H9 (cell line): Measurements from ENCODE around the gene PCSK2. TPM values are rescaled to one million over a fixed set of nuclear protein-coding genes. Genes with fewer than 3 reads are reported as not detected.

Experiments used
- DNase-seq: peaks from one replicate; pipeline ENCODE4 v3.0.0-alpha.2; 2017
- H2AFZ ChIP-seq: one replicate; pipeline ENCODE4 v1.6.1; 2013; ENCODE audit warnings: mild to moderate bottlenecking, low read length, control low read depth, moderate library complexity
- H2AK5ac ChIP-seq: 2 replicates; pipeline ENCODE4 v1.6.1; 2013; ENCODE audit warnings: low read length, control low read depth, mixed read lengths; ENCODE audit not compliant: insufficient read length
- H2BK120ac ChIP-seq: one replicate; pipeline ENCODE4 v1.6.1; 2013; ENCODE audit warnings: low read depth, mild to moderate bottlenecking, low read length, control low read depth, inconsistent platforms; ENCODE audit not compliant: poor library complexity, severe bottlenecking
- H2BK12ac ChIP-seq: 2 replicates; pipeline ENCODE4 v1.6.1; 2013; ENCODE audit warnings: low read length, control low read depth, mixed read lengths, low read depth; ENCODE audit not compliant: insufficient read length
- H2BK15ac ChIP-seq: 2 replicates; pipeline ENCODE4 v1.6.1; 2013; ENCODE audit warnings: low read depth, low read length, control low read depth
- H2BK20ac ChIP-seq: one replicate; pipeline ENCODE4 v1.6.1; 2013; ENCODE audit warnings: low read depth, mild to moderate bottlenecking, low read length, control low read depth, inconsistent platforms; ENCODE audit not compliant: poor library complexity, severe bottlenecking
- H2BK5ac ChIP-seq: 2 replicates; pipeline ENCODE4 v1.6.1; 2013; ENCODE audit warnings: low read length, control low read depth, mixed read lengths; ENCODE audit not compliant: insufficient read length
- H3K14ac ChIP-seq: 2 replicates; pipeline ENCODE4 v1.6.1; 2013; ENCODE audit warnings: low read length, control low read depth; ENCODE audit not compliant: insufficient read depth
- H3K18ac ChIP-seq: 2 replicates; pipeline ENCODE4 v1.6.1; 2013; ENCODE audit warnings: low read depth, mild to moderate bottlenecking, mixed read lengths, low read length, control low read depth; ENCODE audit not compliant: insufficient read length
- H3K23ac ChIP-seq: 2 replicates; pipeline ENCODE4 v1.6.1; 2013; ENCODE audit warnings: low read length, control low read depth, mixed read lengths, low read depth; ENCODE audit not compliant: insufficient read length
- H3K23me2 ChIP-seq: 2 replicates; pipeline ENCODE4 v1.6.1; 2013; ENCODE audit warnings: low read depth, mild to moderate bottlenecking, mixed read lengths, low read length, control low read depth; ENCODE audit not compliant: insufficient read length, poor library complexity, severe bottlenecking
- H3K27ac ChIP-seq: 2 replicates; pipeline ENCODE4 v1.5.1; 2013; ENCODE audit warnings: low read length, control low read depth, mixed read lengths, low read depth; ENCODE audit not compliant: insufficient read length
- H3K27me3 ChIP-seq: 2 replicates; pipeline ENCODE4 v1.6.1; 2013; ENCODE audit warnings: low read length, control low read depth, inconsistent platforms; ENCODE audit not compliant: insufficient read depth
- H3K4ac ChIP-seq: 2 replicates; pipeline ENCODE4 v1.6.1; 2013; ENCODE audit warnings: low read depth, mild to moderate bottlenecking, control low read depth, inconsistent platforms, low read length, moderate library complexity
- H3K4me1 ChIP-seq: 2 replicates; pipeline ENCODE4 v1.6.1; 2013; ENCODE audit warnings: low read length, control low read depth, inconsistent platforms; ENCODE audit not compliant: insufficient read depth
- H3K4me2 ChIP-seq: 2 replicates; pipeline ENCODE4 v1.6.1; 2013; ENCODE audit warnings: low read length, control low read depth, mixed read lengths; ENCODE audit not compliant: insufficient read length, insufficient read depth
- H3K56ac ChIP-seq: 2 replicates; pipeline ENCODE4 v1.6.1; 2013; ENCODE audit warnings: low read depth, mild to moderate bottlenecking, mixed read lengths, low read length, control low read depth; ENCODE audit not compliant: insufficient read length
- H3K79me1 ChIP-seq: 2 replicates; pipeline ENCODE4 v1.6.1; 2013; ENCODE audit warnings: low read depth, mild to moderate bottlenecking, moderate library complexity, low read length, control low read depth, inconsistent platforms; ENCODE audit not compliant: insufficient read depth, poor library complexity, severe bottlenecking
- H3K79me2 ChIP-seq: 2 replicates; pipeline ENCODE4 v1.6.1; 2013; ENCODE audit warnings: low read length, control low read depth, inconsistent platforms; ENCODE audit not compliant: insufficient read depth
- H3K9ac ChIP-seq: 2 replicates; pipeline ENCODE4 v1.6.1; 2013; ENCODE audit warnings: low read length, control low read depth, mixed read lengths; ENCODE audit not compliant: insufficient read length; ENCODE audit errors: extremely low read depth
- H3K9me3 ChIP-seq: one replicate; pipeline ENCODE4 v1.6.1; 2013; ENCODE audit warnings: low read depth, low read length, inconsistent platforms; ENCODE audit not compliant: control insufficient read depth
- H3T11ph ChIP-seq: one replicate; pipeline ENCODE4 v1.6.1; 2013; ENCODE audit warnings: mild to moderate bottlenecking, low read length, control low read depth, inconsistent platforms
- H4K20me1 ChIP-seq: one replicate; pipeline ENCODE4 v1.6.1; 2013; ENCODE audit not compliant: control insufficient read depth, insufficient read length, insufficient read depth
- H4K5ac ChIP-seq: 2 replicates; pipeline ENCODE4 v1.6.1; 2013; ENCODE audit warnings: low read depth, mild to moderate bottlenecking, mixed read lengths, low read length, control low read depth; ENCODE audit not compliant: insufficient read length
- H4K8ac ChIP-seq: replicated peaks from 2 replicates; pipeline ENCODE4 v1.6.1; 2013; ENCODE audit warnings: low read length, control low read depth, mixed read lengths, low read depth; ENCODE audit not compliant: insufficient read length
- H4K91ac ChIP-seq: 2 replicates; pipeline ENCODE4 v1.6.1; 2013; ENCODE audit warnings: low read depth, mild to moderate bottlenecking, moderate library complexity, mixed read lengths, low read length, control low read depth; ENCODE audit not compliant: insufficient read length
- H3K27ac Mint-ChIP-seq, 3 experiments: 2 replicates in 2 of 3; 3 replicates in 1 of 3; pipeline ENCODE4 v1.8.0; 2020 to 2021; ENCODE audit warnings: mixed read lengths in 3 of 3, mild to moderate bottlenecking in 1 of 3, moderate library complexity in 1 of 3
- H3K27me3 Mint-ChIP-seq: 2 replicates; pipeline ENCODE4 v1.8.0; 2021; ENCODE audit warnings: low read depth, mild to moderate bottlenecking, moderate library complexity, mixed read lengths
- H3K36me3 Mint-ChIP-seq, 3 experiments: 2 replicates in 2 of 3; 3 replicates in 1 of 3; pipeline ENCODE4 v1.8.0; 2020 to 2021; ENCODE audit warnings: low read depth in 3 of 3, mixed read lengths in 3 of 3; ENCODE audit not compliant: insufficient read depth in 1 of 3
- H3K4me1 Mint-ChIP-seq, 2 experiments: 2 replicates each; pipeline ENCODE4 v1.8.0; 2020; ENCODE audit warnings: mixed read lengths in 2 of 2
- H3K4me3 Mint-ChIP-seq, 2 experiments: 2 replicates in 1 of 2; 3 replicates in 1 of 2; pipeline ENCODE4 v1.8.0; 2020 to 2021; ENCODE audit warnings: mild to moderate bottlenecking in 2 of 2, mixed read lengths in 2 of 2, moderate library complexity in 1 of 2
- H3K9me3 Mint-ChIP-seq, 2 experiments: 2 replicates in 1 of 2; 3 replicates in 1 of 2; pipeline ENCODE4 v1.8.0; 2020; ENCODE audit warnings: mild to moderate bottlenecking in 2 of 2, mixed read lengths in 2 of 2, moderate library complexity in 1 of 2
- WGBS: extraction: QIAGEN DNeasy Blood & Tissue Kit; methylation state at CpG from one replicate; pipeline ENCODE4 v1.1.7; 2013; ENCODE audit warnings: missing lambda C conversion rate, low lambda C conversion rate, mixed read lengths; ENCODE audit not compliant: insufficient read length; ENCODE audit errors: extremely low coverage; 5-methylcytosine and 5-hydroxymethylcytosine counted together
- total RNA-seq: library from RNA; stranded (reverse); gene quantifications from 2 replicates; pipeline ENCODE4 v1.2.1, GENCODE V29; 2021
- TF ChIP-seq, protein P1 (sequence below): fragments of 200-600 bp; sonication (generic); conservative IDR thresholded peaks from 3 replicates; pipeline ENCODE4 v1.8.0; 2021; ENCODE audit warnings: antibody characterized with exemption, mild to moderate bottlenecking

PCSK2 gene
- total RNA-seq, 1 experiment from 2014 or later = 2.8 TPM

DNA sequence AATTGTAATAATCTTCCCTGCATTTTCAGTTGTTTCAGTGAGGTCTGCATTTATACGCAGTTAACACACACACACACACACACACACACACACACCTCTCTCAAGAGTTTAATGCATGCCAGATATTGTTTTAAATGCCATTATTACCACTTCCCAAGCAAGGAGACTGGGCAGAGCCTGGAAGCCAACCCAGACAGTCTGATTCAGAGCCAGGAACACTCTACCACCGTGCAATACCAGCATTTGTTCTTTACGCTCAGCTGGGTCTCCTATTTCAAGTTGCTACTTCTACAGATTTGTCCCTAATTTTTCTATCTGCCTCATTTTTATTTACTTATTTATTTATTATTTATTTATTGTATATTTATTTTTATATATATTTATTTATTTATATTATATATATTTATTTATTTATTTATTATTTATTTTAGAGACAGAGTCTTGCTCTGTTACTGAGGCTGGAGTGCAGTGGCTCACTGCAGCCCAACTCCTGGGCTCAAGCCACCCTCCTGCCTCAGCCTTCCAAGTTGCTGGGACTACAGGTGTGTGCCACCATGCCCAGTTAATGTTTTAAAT lies 68.4 kb downstream of the PCSK2 start:
- Mint-ChIP-seq H3K27ac (no peak overlapping the region), H3K27me3 (no peaks in the 10 kb centered on the region; the same call in 1 of the 2 replicates), H3K36me3 (no peaks in the 10 kb centered on the region), H3K9me3 (no peaks in the 10 kb centered on the region), H3K4me3 (no peak overlapping the region), H3K4me1 (no peaks in the 10 kb centered on the region)
- Histone ChIP-seq H2BK20ac (no peak overlapping the region), H3K79me1 (no peaks in the 10 kb centered on the region), H2BK5ac (no peak overlapping the region), H3K9me3 (no peaks in the 10 kb centered on the region), H3K4me1 (no peaks in the 10 kb centered on the region), H2AK5ac (no peak overlapping the region), H2BK12ac (no peak overlapping the region), H3K56ac (no peak overlapping the region), H4K20me1 (no peaks in the 10 kb centered on the region), H3K79me2 (no peaks in the 10 kb centered on the region), H3K4ac (no peak overlapping the region), H3K4me2 (no peak overlapping the region), H4K8ac (no peak overlapping the region), H4K91ac (no peak overlapping the region), H3K14ac (no peak overlapping the region), H2BK15ac (no peak overlapping the region), H3K9ac (no peak overlapping the region), H3K23ac (no peak overlapping the region), H2BK120ac (no peak overlapping the region), H3K27ac (no peak overlapping the region), H2AFZ (no peak overlapping the region), H3K18ac (no peak overlapping the region), H4K5ac (no peak overlapping the region), H3K23me2 (no peaks in the 10 kb centered on the region), H3K27me3 (no peaks in the 10 kb centered on the region), H3T11ph (no peak overlapping the region)
- TF ChIP-seq, protein P1, sequence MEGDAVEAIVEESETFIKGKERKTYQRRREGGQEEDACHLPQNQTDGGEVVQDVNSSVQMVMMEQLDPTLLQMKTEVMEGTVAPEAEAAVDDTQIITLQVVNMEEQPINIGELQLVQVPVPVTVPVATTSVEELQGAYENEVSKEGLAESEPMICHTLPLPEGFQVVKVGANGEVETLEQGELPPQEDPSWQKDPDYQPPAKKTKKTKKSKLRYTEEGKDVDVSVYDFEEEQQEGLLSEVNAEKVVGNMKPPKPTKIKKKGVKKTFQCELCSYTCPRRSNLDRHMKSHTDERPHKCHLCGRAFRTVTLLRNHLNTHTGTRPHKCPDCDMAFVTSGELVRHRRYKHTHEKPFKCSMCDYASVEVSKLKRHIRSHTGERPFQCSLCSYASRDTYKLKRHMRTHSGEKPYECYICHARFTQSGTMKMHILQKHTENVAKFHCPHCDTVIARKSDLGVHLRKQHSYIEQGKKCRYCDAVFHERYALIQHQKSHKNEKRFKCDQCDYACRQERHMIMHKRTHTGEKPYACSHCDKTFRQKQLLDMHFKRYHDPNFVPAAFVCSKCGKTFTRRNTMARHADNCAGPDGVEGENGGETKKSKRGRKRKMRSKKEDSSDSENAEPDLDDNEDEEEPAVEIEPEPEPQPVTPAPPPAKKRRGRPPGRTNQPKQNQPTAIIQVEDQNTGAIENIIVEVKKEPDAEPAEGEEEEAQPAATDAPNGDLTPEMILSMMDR = no peak
- no peak for DNase-seq
- WGBS = no CpG with 5 or more reads among the region's 3 CpGs
